SW480 (cell line): ENCODE data around the gene ESRRB.

Experiments
- DNase-seq: peaks from one replicate; pipeline ENCODE4 v3.0.0-alpha.2; 2016; ENCODE audit warnings: low spot score

ESRRB gene

GRCh38 chr14:76541594-76542219, 165.8 kb downstream of the ESRRB start:
- no peak for DNase-seq

GRCh38 chr14:76546426-76547221, 170.7 kb downstream of the ESRRB start:
- peak; percentile 59 for DNase-seq

GRCh38 chr14:76547831-76548230, 171.9 kb downstream of the ESRRB start:
- no peak for DNase-seq

GRCh38 chr14:76550534-76550933, 174.6 kb downstream of the ESRRB start:
- peak; percentile 74 for DNase-seq

GRCh38 chr14:76551116-76551515, 175.2 kb downstream of the ESRRB start:
- DNase-seq, result no peak
